A549 (cell line): ENCODE data around the gene PEX7. TPM values are rescaled to one million over a fixed set of nuclear protein-coding genes. Genes with fewer than 3 reads are reported as not detected.
"Not testable (repeated sequence)": the region's sequence is repeated elsewhere in the genome, so short reads cannot be mapped to it uniquely, and the experiment has no call there.

ENCODE experiments used
- ATAC-seq, 2 experiments: fragments of 200-7000 bp in 1 of 2; fragments of >200 bp in 1 of 2; cut with Nextera tagmentation in 1 of 2; cut with Tn5 transposase in 1 of 2; 3 replicates each; pipeline versions ENCODE4 v1.8.0 to v1.9.1; 2018 to 2020; ENCODE audit warnings: mild to moderate bottlenecking in 1 of 2, moderate library complexity in 1 of 2
- CTCF ChIA-PET: fragments of 300-600 bp; sonication (Branson Sonifier 250); formaldehyde crosslinking; extraction: SDS; loops from one replicate; lab custom pipeline; 2021; ENCODE audit warnings: antibody characterized with exemption, inconsistent platforms; lab: Yijun Ruan, JAX
- POLR2A ChIA-PET: fragments of 350-600 bp; formaldehyde crosslinking; extraction: SDS; loops from one replicate; lab custom pipeline; 2021; ENCODE audit warnings: antibody characterized with exemption, inconsistent platforms; lab: Yijun Ruan, JAX
- DNase-seq, 2 experiments: peaks; one replicate each; pipeline versions ENCODE4 v3.0.0 to v3.0.0-alpha.2; 2011 to 2016; ENCODE audit warnings: low read depth in 1 of 2, low spot score in 1 of 2
- FAIRE-seq: peaks from 2 replicates; lab custom pipeline; 2011; peaks lifted over from hg19 to GRCh38; lab: Jason Lieb, UNC
- H3K27ac ChIP-seq, 2 experiments: fragments of >200 bp; sonication (Bioruptor Twin); formaldehyde crosslinking; 3 replicates each; pipeline ENCODE4 v1.5.1; 2016 to 2017
- H3K4me1 ChIP-seq: fragments of >200 bp; sonication (Bioruptor Twin); formaldehyde crosslinking; 3 replicates; pipeline ENCODE4 v1.6.1; 2016
- H3K4me2 ChIP-seq: fragments of >200 bp; sonication (Bioruptor Twin); formaldehyde crosslinking; 3 replicates; pipeline ENCODE4 v1.6.1; 2016
- H3K4me3 ChIP-seq: fragments of >200 bp; sonication (Bioruptor Twin); formaldehyde crosslinking; 3 replicates; pipeline ENCODE4 v1.5.1; 2016
- H3K9me3 ChIP-seq: fragments of >200 bp; sonication (Bioruptor Twin); formaldehyde crosslinking; 3 replicates; pipeline ENCODE4 v1.6.1; 2016
- EP300 ChIP-seq, 2 experiments: fragments of >200 bp; sonication (Bioruptor Twin); formaldehyde crosslinking; IDR thresholded peaks; 2 replicates in 1 of 2; 3 replicates in 1 of 2; pipeline ENCODE4 v1.6.1; 2016 to 2017
- ESRRA ChIP-seq: fragments of 150-350 bp; IDR thresholded peaks from 2 replicates; pipeline ENCODE4 v1.6.1; 2014; ENCODE audit warnings: mild to moderate bottlenecking, low read length, borderline replicate concordance
- HDAC2 ChIP-seq: fragments of 200-600 bp; sonication (generic); IDR thresholded peaks from 2 replicates; pipeline ENCODE4 v1.6.1; 2016
- HOXB5 ChIP-seq: fragments of 250-450 bp; sonication (Bioruptor Pico); IDR thresholded peaks from 2 replicates; pipeline ENCODE4 v1.5.0; 2020; ENCODE audit warnings: mild to moderate bottlenecking, moderate library complexity
- MAFK ChIP-seq: fragments of 450-650 bp; IDR thresholded peaks from 2 replicates; pipeline ENCODE4 v1.6.1; 2014; ENCODE audit not compliant: partially characterized antibody
- MYC ChIP-seq: IDR thresholded peaks from 2 replicates; pipeline ENCODE4 v1.6.1; 2012; ENCODE audit warnings: mild to moderate bottlenecking, inconsistent platforms, low read length, improper control_type of control experiment, borderline replicate concordance
- NFE2L2 ChIP-seq: fragments of 150-350 bp; conservative IDR thresholded peaks from 2 replicates; pipeline ENCODE4 v1.6.1; 2014; ENCODE audit warnings: low read length
- POLR2AphosphoS2 ChIP-seq: conservative IDR thresholded peaks from 2 replicates; pipeline ENCODE4 v1.6.1; 2012; ENCODE audit warnings: low read length, improper control_type of control experiment, inconsistent platforms
- RAD21 ChIP-seq, 2 experiments: fragments of >200 bp in 1 of 2; sonication (Bioruptor Twin) in 1 of 2; formaldehyde crosslinking in 1 of 2; IDR thresholded peaks in 1 of 2; conservative IDR thresholded peaks in 1 of 2; 2 replicates in 1 of 2; 3 replicates in 1 of 2; pipeline ENCODE4 v1.6.1; 2012 to 2018; ENCODE audit warnings: inconsistent platforms in 1 of 2
- RCOR1 ChIP-seq: fragments of 150-350 bp; IDR thresholded peaks from 2 replicates; pipeline ENCODE4 v1.6.1; 2014; ENCODE audit warnings: antibody characterized with exemption, low read length, low read depth
- RFX5 ChIP-seq: fragments of 450-650 bp; IDR thresholded peaks from 2 replicates; pipeline ENCODE4 v1.7.1; 2014; ENCODE audit warnings: antibody characterized with exemption, mild to moderate bottlenecking, moderate library complexity
- RNF2 ChIP-seq: fragments of 200-600 bp; sonication (generic); IDR thresholded peaks from 2 replicates; pipeline ENCODE4 v1.6.1; 2016; ENCODE audit warnings: low read depth, mild to moderate bottlenecking, antibody characterized with exemption, moderate library complexity, borderline replicate concordance
- ZSCAN20 ChIP-seq: fragments of 250-450 bp; sonication (Bioruptor Pico); IDR thresholded peaks from 2 replicates; pipeline ENCODE4 v1.8.0; 2022; ENCODE audit warnings: mild to moderate bottlenecking, moderate library complexity
- WGBS: methylation state at CpG from one replicate; pipeline ENCODE4 v1.1.6; 2017; ENCODE audit errors: missing lambda C conversion rate; 5-methylcytosine and 5-hydroxymethylcytosine counted together
- polyA plus RNA-seq, 4 experiments: library from polyadenylated mRNA; depleted of rRNA in 3 of 4; stranded (reverse); fragments of >200 nt; fragmentation: RNase III in 1 of 4; extraction: RNeasy Plus Mini Kit Qiagen cat#74134 plus additional on column Dnase treatment in 1 of 4; gene quantifications; 2 replicates in 3 of 4; 3 replicates in 1 of 4; pipeline ENCODE4 v1.2.3, GENCODE V29; 2011 to 2017
- TF ChIP-seq, protein P1 (sequence below): fragments of 250-450 bp; sonication (Bioruptor Pico); IDR thresholded peaks from 2 replicates; pipeline ENCODE4 v1.5.0; 2020; ENCODE audit warnings: low read depth, mild to moderate bottlenecking, moderate library complexity
- TF ChIP-seq, protein P2 (sequence below): IDR thresholded peaks from 2 replicates; pipeline ENCODE4 v1.6.1; 2012
- TF ChIP-seq, protein P3 (sequence below): fragments of 250-450 bp; sonication (Bioruptor Pico); IDR thresholded peaks from 2 replicates; pipeline ENCODE4 v1.5.0; 2021; ENCODE audit warnings: mild to moderate bottlenecking, moderate library complexity, borderline replicate concordance
- TF ChIP-seq, protein P4 (sequence below): fragments of >200 bp; sonication (Bioruptor Twin); formaldehyde crosslinking; IDR thresholded peaks from 3 replicates; pipeline ENCODE4 v1.6.1; 2016
- TF ChIP-seq, protein P5 (sequence below): fragments of 150-350 bp; IDR thresholded peaks from 2 replicates; pipeline ENCODE4 v1.6.1; 2014; ENCODE audit warnings: low read depth, mild to moderate bottlenecking, low read length
- TF ChIP-seq, protein P6 (sequence below): fragments of >200 bp; sonication (Bioruptor Twin); formaldehyde crosslinking; IDR thresholded peaks from 3 replicates; pipeline ENCODE4 v1.5.1; 2016

The PEX7 gene
- polyA plus RNA-seq, 2 of the 4 experiments (the other 2 are of a cell fraction): 6.9 to 9.6 TPM

DNA sequence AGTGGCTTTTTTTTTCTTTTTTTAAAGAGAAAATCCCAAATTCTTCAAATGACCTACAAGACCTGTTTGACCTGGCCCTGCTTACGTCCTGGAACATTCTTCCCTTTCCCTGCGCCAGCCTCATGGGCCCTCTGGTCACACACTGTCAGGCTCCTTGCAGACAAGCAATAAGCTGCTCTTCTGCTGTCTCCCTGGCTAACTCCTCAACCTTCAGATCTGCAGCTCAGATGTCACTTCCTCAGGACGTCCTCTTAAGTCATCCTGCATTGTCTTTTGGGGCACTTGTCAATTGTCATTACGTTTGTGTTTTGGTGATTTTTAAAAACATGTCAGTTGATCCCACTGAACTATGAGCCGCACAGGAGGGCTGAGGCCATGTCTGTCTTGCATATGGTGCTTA, 70.8 kb downstream of the PEX7 start:
- DNase-seq: no peak
- no peaks in the 10 kb centered on the region for H3K9me3 ChIP-seq
- peaks cover 25% of the 10 kb centered on the region for H3K4me1 ChIP-seq
- TF ChIP-seq, protein P1, sequence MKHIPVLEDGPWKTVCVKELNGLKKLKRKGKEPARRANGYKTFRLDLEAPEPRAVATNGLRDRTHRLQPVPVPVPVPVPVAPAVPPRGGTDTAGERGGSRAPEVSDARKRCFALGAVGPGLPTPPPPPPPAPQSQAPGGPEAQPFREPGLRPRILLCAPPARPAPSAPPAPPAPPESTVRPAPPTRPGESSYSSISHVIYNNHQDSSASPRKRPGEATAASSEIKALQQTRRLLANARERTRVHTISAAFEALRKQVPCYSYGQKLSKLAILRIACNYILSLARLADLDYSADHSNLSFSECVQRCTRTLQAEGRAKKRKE: no peak
- TF ChIP-seq, protein P2, sequence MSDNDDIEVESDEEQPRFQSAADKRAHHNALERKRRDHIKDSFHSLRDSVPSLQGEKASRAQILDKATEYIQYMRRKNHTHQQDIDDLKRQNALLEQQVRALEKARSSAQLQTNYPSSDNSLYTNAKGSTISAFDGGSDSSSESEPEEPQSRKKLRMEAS: no peak
- TF ChIP-seq HDAC2: no peak
- TF ChIP-seq NFE2L2: no peak
- no peak for TF ChIP-seq ESRRA
- TF ChIP-seq, all 56 proteins: peak for 0
- ATAC-seq (no peak), FAIRE-seq (no peak)
- WGBS: 81% methylated on average over 5 of the region's 5 CpGs
- POLR2A ChIA-PET: no interaction called here
- H3K4me2 ChIP-seq: no peak overlapping the region
- H3K27ac ChIP-seq: no peak overlapping the region
- CTCF ChIA-PET: interaction anchor here (1.1 kb wide), 1 partner anchor 10 kb away, joined by 4 read pairs; no protein-coding TSS in a partner anchor
- H3K4me3 ChIP-seq: no peak overlapping the region

DNA sequence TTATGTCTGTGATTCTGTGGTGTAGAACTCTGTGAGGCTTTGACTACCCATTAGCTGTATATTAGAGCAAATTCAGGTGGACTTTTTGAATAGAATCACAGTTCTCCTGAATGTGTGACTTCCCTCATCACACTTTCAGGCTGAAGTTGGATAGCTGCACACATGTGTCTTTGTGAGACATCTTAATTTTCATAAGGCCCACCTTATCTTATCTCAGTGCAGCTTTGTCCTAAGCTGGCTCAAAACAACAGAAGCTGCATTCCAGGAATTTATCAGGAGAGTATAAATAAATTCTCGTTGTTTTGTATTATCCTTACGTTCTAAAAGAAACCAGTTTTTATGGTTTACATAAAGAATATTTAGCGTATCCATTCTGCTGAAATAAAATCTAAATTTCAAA, 73.5 kb downstream of the PEX7 start:
- TF ChIP-seq HOXB5 (no peak), ZSCAN20 (CRISPR knock-in tag) (no peak), RAD21 (conservative IDR thresholded peaks at IDR 0.05 in 1 of 2, IDR thresholded peaks at IDR 0.05 in 1 of 2) (no peak), POLR2AphosphoS2 (no peak)
- TF ChIP-seq, protein P2: no peak
- TF ChIP-seq, protein P3, sequence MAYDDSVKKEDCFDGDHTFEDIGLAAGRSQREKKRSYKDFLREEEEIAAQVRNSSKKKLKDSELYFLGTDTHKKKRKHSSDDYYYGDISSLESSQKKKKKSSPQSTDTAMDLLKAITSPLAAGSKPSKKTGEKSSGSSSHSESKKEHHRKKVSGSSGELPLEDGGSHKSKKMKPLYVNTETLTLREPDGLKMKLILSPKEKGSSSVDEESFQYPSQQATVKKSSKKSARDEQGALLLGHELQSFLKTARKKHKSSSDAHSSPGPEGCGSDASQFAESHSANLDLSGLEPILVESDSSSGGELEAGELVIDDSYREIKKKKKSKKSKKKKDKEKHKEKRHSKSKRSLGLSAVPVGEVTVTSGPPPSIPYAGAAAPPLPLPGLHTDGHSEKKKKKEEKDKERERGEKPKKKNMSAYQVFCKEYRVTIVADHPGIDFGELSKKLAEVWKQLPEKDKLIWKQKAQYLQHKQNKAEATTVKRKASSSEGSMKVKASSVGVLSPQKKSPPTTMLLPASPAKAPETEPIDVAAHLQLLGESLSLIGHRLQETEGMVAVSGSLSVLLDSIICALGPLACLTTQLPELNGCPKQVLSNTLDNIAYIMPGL: no peak
- TF ChIP-seq, all 56 proteins: peak for 0
- Histone ChIP-seq H3K4me2 (no peak overlapping the region), H3K9me3 (no peaks in the 10 kb centered on the region), H3K27ac (no peak overlapping the region), H3K4me3 (no peak overlapping the region), H3K4me1 (peaks cover 1% of the 10 kb centered on the region; the same call in 1 of the 3 replicates)
- no peak for DNase-seq
- no peak for FAIRE-seq
- ATAC-seq: no peak
- ChIA-PET POLR2A (no interaction called here), CTCF (interaction anchor here (1.6 kb wide), 1 partner anchor 10 kb away, joined by 4 read pairs; no protein-coding TSS in a partner anchor)
- 92% methylated on average over 3 of the region's 3 CpGs for WGBS

DNA sequence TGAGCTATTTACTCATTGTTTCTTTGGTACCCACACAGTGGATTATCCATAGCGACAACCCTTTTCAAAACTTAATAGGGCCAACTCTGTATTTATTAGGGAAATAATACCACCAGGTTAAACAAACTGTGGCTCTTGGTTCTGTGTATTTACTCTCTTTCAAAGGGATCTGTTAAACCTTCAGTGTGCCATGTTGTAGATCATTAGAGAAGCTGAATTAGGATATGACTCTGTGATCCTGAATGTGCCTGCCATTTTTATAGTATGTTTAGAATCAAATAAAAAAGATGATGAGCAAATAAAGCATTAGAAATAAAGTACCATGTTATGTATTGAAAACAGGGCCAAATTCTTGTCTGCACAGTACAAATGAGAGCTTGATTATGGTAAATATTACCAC, 74.7 kb downstream of the PEX7 start:
- no peak for FAIRE-seq
- no peak for TF ChIP-seq MYC
- TF ChIP-seq RFX5: no peak
- WGBS: 97% methylated on average over 1 of the region's 1 CpG
- Histone ChIP-seq H3K4me3 (no peak overlapping the region), H3K4me1 (peaks cover 7% of the 10 kb centered on the region; the same call in 2 of the 3 replicates), H3K4me2 (no peak overlapping the region), H3K9me3 (no peaks in the 10 kb centered on the region), H3K27ac (no peak overlapping the region)
- ChIA-PET CTCF (interaction anchor here (1.6 kb wide), 1 partner anchor 11 kb away, joined by 4 read pairs; no protein-coding TSS in a partner anchor), POLR2A (no interaction called here)
- DNase-seq: no peak
- ATAC-seq: no peak

DNA sequence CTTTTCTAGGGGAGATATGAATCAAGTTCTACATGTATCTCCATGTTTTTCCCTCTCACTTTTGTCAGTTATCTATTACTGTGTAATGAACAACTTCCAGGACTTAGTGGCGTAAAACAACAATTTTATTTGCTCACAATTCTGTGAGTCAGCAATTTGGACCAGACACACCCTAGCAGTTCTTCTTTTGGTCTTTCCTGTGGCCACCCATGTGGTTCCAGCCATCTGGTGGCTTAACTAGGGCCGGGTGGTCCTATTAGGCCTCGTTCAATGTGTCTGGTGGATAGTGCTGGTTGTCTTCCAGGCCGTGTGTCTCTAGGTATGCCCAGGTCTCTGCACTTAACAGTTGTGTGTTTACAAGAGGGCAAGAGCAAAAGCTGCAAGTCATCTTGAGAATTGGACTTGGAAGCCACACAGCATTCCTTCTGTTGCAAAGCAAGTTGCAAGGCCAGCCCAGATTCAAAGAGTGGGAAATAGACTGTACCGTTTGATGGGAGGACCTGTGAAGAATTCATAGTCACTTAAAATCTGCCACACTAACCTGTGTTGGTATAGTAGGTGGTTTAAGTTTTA, 78.9 kb downstream of the PEX7 start:
- DNase-seq: peak in 1 of 2 experiments; percentile 23
- ATAC-seq: no peak
- no peak for FAIRE-seq
- Histone ChIP-seq H3K9me3 (no peaks in the 10 kb centered on the region), H3K4me3 (no peak overlapping the region), H3K4me1 (peaks cover 7% of the 10 kb centered on the region; the same call in 2 of the 3 replicates), H3K27ac (no peak overlapping the region)
- WGBS: 71% methylated on average over 2 of the region's 5 CpGs
- ChIA-PET POLR2A (no interaction called here), CTCF (no interaction called here)
- no peak for TF ChIP-seq RNF2
- TF ChIP-seq MAFK: peak; percentile 68
- TF ChIP-seq, protein P4, sequence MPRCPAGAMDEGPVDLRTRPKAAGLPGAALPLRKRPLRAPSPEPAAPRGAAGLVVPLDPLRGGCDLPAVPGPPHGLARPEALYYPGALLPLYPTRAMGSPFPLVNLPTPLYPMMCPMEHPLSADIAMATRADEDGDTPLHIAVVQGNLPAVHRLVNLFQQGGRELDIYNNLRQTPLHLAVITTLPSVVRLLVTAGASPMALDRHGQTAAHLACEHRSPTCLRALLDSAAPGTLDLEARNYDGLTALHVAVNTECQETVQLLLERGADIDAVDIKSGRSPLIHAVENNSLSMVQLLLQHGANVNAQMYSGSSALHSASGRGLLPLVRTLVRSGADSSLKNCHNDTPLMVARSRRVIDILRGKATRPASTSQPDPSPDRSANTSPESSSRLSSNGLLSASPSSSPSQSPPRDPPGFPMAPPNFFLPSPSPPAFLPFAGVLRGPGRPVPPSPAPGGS: no peak
- TF ChIP-seq EP300 (IDR thresholded peaks at IDR 0.05): no peak
- TF ChIP-seq, protein P5, sequence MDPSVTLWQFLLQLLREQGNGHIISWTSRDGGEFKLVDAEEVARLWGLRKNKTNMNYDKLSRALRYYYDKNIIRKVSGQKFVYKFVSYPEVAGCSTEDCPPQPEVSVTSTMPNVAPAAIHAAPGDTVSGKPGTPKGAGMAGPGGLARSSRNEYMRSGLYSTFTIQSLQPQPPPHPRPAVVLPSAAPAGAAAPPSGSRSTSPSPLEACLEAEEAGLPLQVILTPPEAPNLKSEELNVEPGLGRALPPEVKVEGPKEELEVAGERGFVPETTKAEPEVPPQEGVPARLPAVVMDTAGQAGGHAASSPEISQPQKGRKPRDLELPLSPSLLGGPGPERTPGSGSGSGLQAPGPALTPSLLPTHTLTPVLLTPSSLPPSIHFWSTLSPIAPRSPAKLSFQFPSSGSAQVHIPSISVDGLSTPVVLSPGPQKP: no peak
- TF ChIP-seq, protein P6, sequence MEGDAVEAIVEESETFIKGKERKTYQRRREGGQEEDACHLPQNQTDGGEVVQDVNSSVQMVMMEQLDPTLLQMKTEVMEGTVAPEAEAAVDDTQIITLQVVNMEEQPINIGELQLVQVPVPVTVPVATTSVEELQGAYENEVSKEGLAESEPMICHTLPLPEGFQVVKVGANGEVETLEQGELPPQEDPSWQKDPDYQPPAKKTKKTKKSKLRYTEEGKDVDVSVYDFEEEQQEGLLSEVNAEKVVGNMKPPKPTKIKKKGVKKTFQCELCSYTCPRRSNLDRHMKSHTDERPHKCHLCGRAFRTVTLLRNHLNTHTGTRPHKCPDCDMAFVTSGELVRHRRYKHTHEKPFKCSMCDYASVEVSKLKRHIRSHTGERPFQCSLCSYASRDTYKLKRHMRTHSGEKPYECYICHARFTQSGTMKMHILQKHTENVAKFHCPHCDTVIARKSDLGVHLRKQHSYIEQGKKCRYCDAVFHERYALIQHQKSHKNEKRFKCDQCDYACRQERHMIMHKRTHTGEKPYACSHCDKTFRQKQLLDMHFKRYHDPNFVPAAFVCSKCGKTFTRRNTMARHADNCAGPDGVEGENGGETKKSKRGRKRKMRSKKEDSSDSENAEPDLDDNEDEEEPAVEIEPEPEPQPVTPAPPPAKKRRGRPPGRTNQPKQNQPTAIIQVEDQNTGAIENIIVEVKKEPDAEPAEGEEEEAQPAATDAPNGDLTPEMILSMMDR: no peak
- TF ChIP-seq RCOR1: no peak
- TF ChIP-seq, all 56 proteins: peak for 1
- no peak overlapping the region for H3K4me2 ChIP-seq

DNA sequence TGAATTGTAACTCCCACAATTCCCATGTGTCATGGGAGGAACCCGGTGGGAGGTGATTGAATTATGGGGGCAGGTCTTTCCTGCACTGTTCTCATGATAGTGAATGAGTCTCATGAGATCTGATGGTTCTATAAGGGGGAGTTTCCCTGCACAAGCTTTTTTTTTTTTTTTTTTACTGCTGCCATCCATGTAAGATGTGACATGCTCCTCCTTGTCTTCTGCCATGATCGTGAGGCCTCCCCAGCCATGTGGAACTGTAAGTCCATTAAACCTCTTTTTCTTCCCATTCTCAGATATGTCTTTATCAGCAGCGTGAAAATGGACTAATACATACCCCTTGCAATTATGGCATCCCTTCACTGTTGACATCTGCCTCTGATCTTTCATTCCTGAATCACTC, 82.1 kb downstream of the PEX7 start:
- POLR2A ChIA-PET: not testable (repeated sequence)

More for the DNA sequence above, 82.1 kb downstream of the PEX7 start:
- not testable (repeated sequence) for H3K27ac ChIP-seq, H3K4me2 ChIP-seq, H3K4me3 ChIP-seq, FAIRE-seq, H3K9me3 ChIP-seq, H3K4me1 ChIP-seq, DNase-seq, ATAC-seq
- 88% methylated on average over 3 of the region's 3 CpGs for WGBS
- CTCF ChIA-PET: interaction anchor here (0.6 to 0.9 kb wide), 2 partner anchors 14 to 1349 kb away, joined by 3 read pairs; no protein-coding TSS in a partner anchor
